Measurements from ENCODE around the gene DISC1.
A peak's percentile ranks its signal among the peaks of the same experiment; 100 is the strongest.

The DISC1 gene

GRCh38 chr1:231810415-231810814, 183.8 kb downstream of the DISC1 start:
- no peak for DNase-seq (ENCODE audit: low read depth, low spot score)

- no peak for DNase-seq (ENCODE audit: low read depth, low spot score)
Observed at GRCh38 chr1:231814021-231814420, 187.4 kb downstream of the DISC1 start.

GRCh38 chr1:231814521-231814920, 187.9 kb downstream of the DISC1 start:
- no peak for DNase-seq (ENCODE audit: low read depth, low spot score)

GRCh38 chr1:231817801-231818200, 191.2 kb downstream of the DISC1 start:
- no peak for DNase-seq (ENCODE audit: low read depth, low spot score)

- DNase-seq (ENCODE audit: low read depth, low spot score) = no peak
Observed at GRCh38 chr1:231818337-231818736, 191.7 kb downstream of the DISC1 start.

GRCh38 chr1:231821281-231821680, 194.7 kb downstream of the DISC1 start:
- DNase-seq (ENCODE audit: low read depth, low spot score) = no peak

GRCh38 chr1:231822041-231822440, 195.5 kb downstream of the DISC1 start:
- no peak for DNase-seq (ENCODE audit: low read depth, low spot score)

GRCh38 chr1:231826566-231826965, 200.0 kb downstream of the DISC1 start:
- DNase-seq (ENCODE audit: low read depth, low spot score) = no peak

- DNase-seq (ENCODE audit: low read depth, low spot score) = no peak
Observed at GRCh38 chr1:231827337-231828105, 200.9 kb downstream of the DISC1 start.

- no peak for DNase-seq (ENCODE audit: low read depth, low spot score)
Observed at GRCh38 chr1:231828182-231828920, 201.8 kb downstream of the DISC1 start.

- no peak for DNase-seq (ENCODE audit: low read depth, low spot score)
Observed at GRCh38 chr1:231829332-231829731, 202.7 kb downstream of the DISC1 start.

- DNase-seq (ENCODE audit: low read depth, low spot score) = peak; percentile 30
Observed at GRCh38 chr1:231836227-231836893, 209.8 kb downstream of the DISC1 start.

GRCh38 chr1:231838521-231838920, 211.9 kb downstream of the DISC1 start:
- no peak for DNase-seq (ENCODE audit: low read depth, low spot score)

- no peak for DNase-seq (ENCODE audit: low read depth, low spot score)
Observed at GRCh38 chr1:231839999-231840398, 213.4 kb downstream of the DISC1 start.

GRCh38 chr1:231841616-231842344, 215.2 kb downstream of the DISC1 start:
- DNase-seq (ENCODE audit: low read depth, low spot score) = no peak

- no peak for DNase-seq (ENCODE audit: low read depth, low spot score)
Observed at GRCh38 chr1:231842441-231842840, 215.9 kb downstream of the DISC1 start.

- DNase-seq (ENCODE audit: low read depth, low spot score) = no peak
Observed at GRCh38 chr1:231844986-231845502, 218.5 kb downstream of the DISC1 start.

- no peak for DNase-seq (ENCODE audit: low read depth, low spot score)
Observed at GRCh38 chr1:231847612-231848397, 221.2 kb downstream of the DISC1 start.

GRCh38 chr1:231849981-231850380, 223.4 kb downstream of the DISC1 start:
- no peak for DNase-seq (ENCODE audit: low read depth, low spot score)

GRCh38 chr1:231850786-231851185, 224.2 kb downstream of the DISC1 start:
- DNase-seq (ENCODE audit: low read depth, low spot score) = no peak

Data from ELF-1 (cell line).